NCI-H2227 (cell line): Measurements from ENCODE around the gene PREPL.
"Not testable (repeated sequence)": the region's sequence is repeated elsewhere in the genome, so short reads cannot be mapped to it uniquely, and the experiment has no call there.

Source experiments
- DNase-seq: peaks from one replicate; lab custom pipeline; 2025; ENCODE audit not compliant: unreplicated experiment; lab: John Stamatoyannopoulos, UW

PREPL gene

GRCh38 chr2:44361330-44362206 lies at the start of gene PREPL, which contains the start of gene CAMKMT:
TSS of gene PREPL (minus strand) at chr2:44361494. CDS start at chr2:44346342, 15,152 bp downstream.
TSS of gene CAMKMT (plus strand) at chr2:44361947.
- peak; percentile 98 for DNase-seq

DNA sequence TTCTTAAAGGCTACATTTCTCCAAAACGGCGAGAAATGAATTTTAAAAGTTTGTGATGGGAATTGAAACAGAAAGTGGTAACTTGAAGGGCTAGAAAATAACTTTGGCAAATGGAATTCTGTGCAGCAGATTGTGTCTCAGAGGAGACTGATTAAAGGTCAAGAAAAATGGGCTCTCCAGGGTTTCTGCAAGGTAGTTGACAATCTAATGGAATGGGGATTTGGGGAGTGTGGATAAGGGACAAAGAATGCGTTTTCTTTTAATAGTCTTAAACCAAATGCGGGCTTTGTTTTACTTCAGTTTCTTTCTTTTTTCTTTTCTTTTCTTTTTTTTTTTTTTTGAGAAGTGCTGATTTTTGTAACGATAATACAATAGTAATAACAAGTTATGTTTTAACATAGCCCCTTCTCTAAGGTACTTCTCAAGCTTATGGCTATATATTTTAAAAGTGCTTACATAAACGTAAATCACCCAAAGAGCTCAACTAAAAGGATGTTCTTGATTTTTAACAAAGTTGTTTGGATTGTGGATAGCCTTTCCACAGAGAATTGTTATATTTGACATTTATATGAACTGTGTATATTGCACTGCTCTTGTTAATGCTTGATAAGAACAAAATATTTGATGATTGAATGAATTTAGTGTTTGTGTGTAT lies 37.1 kb upstream of the PREPL start:
- no peak for DNase-seq

- DNase-seq, result no peak
Observed at GRCh38 chr2:44397447-44398175, 36.3 kb upstream of the PREPL start.

DNA sequence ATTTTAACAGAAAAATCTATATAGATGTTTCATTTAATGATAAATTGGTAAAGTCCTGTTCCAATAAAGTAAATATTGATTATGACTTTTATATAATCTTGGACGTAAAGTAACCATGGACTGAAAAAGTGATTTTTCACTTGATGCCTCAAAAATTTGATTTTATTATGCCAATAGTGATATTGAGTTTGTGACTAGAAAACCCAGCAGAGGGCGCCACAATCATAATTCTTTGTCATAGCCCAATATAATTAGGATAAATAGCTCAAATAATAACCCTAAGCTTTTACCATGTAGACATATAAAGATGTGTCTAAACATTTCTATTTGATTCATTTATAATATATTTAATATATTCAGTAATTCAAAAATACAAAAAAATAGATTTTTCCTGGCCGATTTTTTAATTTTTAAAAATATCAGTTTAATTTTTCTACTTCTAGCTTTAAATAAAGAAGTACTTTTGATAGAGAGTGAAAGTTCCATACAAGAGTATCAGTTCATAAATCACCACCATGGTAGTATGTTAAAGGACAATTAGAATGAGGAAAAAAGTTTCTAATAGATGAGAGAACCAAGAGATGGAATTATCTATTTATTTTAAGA lies 31.1 kb upstream of the PREPL start:
- DNase-seq, result peak; percentile 53

DNA sequence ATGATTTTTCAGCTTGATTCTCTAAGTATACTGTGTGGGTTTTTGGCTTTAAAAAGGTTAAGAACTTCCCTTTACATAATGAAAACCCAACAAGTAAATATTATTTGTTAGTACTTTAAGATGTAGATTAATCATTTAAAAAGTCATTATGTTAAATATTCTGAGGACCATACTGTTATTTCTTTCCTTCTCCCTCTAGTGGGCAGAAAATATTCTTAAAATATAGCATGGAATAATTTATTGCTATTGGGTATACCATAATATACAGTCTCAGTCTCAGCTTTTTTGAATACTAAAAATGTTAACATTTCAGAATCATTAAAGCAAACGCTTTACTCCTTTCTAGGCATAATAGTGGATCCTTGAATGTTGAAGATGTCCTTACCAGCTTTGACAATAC lies 28.6 kb upstream of the PREPL start:
- peak; percentile 4 for DNase-seq

DNA sequence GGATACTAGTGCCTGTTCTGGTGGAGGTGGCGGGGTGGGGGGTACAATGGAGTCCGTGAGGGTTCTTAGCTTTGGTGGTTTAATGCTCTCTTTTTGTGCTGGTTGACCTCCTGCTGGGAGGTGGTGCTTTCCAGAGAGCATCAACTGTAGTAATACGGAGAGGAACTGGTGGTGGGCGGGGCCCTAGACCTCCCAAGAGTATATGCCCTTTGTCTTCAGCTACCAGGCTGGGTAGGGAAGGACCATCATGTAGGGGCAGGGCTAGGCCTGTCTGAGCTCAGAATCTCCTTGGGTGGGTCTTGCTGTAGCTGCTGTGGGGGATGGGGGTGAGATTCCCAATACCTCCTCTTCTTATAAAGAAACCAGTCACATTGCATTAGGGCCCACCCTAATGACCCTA lies 27.6 kb upstream of the PREPL start:
- DNase-seq, result no peak

- DNase-seq, result not testable (repeated sequence)
Observed at GRCh38 chr2:44385226-44385625, 23.9 kb upstream of the PREPL start.

DNA sequence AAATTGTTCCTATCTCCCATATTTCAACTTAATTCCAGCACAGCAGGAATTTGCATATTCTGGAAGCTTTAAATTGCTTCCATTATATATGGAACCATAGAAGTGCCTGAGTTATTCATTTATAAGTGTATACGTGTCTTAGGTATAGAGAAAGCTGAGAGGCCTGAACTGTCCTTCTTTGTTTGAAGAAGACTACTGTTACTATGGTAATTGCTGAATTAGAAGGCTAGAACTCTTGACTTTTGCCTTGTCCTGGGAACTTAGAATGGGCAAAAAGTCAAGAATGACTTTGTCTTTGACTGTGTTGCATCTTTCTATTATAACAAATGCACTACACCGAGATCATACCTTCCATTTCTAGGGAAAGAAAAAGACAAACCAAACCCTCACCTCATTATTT lies 16.2 kb upstream of the PREPL start:
- DNase-seq, result no peak

DNA sequence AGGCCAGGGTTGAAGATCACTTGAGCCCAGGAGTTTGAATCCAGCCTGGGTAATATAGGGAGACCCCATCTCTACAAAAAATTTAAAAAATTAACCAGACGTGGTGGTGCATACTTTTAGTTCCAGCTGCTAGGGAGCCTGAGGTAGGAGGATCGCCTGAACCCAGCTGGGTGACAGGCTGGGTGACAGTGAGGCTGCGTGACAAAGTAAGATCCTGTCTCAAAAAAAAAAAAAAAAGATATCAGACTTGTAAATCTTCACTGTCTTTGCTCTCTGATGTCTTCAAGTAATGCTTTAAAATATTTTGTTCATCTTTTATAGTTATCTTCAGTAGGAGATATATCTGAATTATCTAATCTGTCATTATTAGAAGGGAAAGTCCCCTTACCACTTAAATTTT lies 11.0 kb upstream of the PREPL start:
- DNase-seq, result no peak

GRCh38 chr2:44371445-44371844 lies 10.2 kb upstream of the PREPL start:
- DNase-seq, result no peak

GRCh38 chr2:44369392-44369791 lies 8.1 kb upstream of the PREPL start:
- no peak for DNase-seq

DNA sequence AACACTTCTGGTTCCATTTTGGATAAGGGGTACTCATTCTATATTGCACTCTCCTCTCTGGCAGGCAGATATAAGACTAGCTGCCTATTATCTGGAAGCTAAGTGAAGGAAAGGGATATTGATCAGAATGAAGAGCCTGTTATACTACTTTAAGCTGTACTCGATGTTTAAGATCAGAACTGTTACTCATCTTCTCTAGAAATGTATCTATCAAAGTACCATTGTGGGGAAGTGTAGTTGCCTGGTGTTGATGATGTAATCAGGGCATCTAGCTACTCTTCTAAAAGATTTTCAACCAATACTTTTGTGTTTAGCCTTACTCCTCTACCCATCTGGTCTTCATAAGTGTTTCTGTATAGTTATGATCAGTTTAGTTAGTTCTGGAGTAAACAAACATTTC lies 6.3 kb upstream of the PREPL start:
- no peak for DNase-seq

GRCh38 chr2:44364604-44365003 lies 3.3 kb upstream of the PREPL start:
- DNase-seq, result no peak

GRCh38 chr2:44362207-44363015 lies 1.1 kb upstream of the PREPL start:
- DNase-seq, result peak; percentile 39

DNA sequence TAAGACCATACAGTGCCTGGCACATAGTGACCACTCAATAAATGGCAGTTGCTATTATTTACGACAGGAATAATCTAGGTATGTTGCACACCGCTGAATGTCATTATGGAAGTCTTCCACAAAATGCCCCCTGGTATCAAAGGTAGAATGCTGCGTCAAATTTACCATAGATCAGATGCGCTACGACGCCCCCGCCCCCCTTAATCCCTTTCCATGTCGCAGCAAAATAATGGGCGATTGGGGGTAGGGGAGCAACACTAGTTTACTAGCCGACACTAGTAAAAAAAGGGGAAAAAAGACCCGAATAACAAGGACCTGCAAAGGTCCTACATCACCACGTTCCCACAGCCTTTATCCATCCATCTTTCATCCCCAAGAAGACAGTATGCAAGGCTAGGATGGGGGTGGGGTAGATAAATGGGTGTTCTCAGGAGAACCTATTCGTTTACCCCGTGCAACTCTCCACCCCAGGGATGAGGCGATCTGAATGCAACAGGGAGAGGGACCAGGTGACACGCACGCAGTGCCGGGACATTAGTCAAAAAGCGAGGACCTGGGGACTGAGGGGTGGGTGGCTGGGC lies 455 bp downstream of the PREPL start:
- DNase-seq, result peak; percentile 55

DNA sequence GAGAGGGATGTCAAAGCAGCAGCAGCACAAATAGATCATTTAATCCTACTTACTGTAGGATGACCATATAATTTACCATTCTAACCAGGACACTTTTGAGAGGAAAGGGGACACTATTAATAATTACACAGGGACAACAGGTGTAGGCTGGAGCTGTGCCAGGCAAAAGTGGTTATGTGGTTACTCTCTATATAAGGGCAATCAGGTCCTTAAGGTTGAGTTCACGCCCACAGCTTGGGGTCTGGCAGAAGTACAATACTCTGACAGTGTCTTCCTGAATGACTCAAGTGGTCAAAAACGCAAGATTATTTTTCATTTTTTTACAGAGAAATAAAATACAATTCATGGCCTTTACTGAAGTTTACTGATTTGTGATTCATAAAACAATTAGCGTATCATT lies 2.8 kb downstream of the PREPL start:
- DNase-seq, result peak; percentile 24

- DNase-seq, result no peak
Observed at GRCh38 chr2:44354761-44355160, 6.5 kb downstream of the PREPL start.

DNA sequence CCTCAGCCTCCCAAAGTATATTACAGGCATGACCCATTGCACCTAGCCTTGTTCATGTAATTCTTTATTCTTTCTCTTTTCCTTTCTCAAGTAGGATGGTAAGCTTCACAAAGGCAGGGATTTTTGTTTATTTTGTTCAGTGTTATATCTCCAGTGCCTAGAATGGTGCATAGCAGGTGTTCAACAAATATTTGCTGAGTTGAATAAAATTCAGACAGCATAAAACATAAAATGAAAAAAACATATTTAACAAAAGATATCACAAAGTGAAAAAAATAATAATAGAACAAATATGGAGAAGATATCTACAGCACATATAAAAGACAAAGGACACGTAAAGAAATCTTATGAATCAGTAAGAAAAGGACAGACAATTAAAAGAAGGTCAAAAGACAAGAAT lies 8.8 kb downstream of the PREPL start:
- no peak for DNase-seq

DNA sequence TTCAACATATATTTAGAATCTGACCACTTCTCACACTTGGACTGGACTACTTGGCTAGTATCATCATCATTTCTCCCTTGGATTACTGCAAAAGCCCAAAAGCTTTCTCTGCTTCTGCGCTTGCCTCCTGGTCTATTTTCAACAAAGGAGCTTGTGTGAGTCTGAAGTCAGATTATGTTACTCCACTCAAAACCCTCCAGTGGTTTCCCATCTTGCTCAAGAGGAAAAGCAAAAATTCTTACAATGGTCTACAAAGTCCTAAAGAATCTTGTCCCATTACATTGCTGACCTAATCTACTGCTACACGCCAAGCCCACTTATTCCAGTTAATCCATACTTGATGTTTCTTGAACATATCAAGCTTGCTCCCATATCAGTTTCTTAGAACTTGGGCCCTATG lies 9.6 kb downstream of the PREPL start:
- no peak for DNase-seq

- no peak for DNase-seq
Observed at GRCh38 chr2:44351088-44351487, 10.2 kb downstream of the PREPL start.
